ENCODE measurements around the gene VBP1.

DNA sequence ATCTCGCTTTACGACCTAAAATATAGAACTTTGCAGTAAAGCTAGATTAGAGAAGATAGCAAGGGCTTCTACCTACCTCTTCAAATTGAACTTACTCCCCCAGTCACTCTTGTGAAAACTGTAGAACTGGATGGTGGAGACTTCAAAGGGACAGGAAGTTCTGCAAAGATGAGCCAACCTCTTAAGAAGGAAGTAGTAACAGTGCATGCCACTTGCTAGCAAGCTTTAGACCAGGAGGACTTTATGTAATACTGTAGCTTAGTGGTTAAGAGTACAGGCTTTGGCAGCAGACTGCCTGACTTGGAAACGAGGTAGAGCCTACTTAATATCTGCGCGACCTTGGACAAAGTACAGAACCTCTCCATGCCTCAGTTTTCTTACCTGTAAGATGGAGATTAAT, 27.5 kb upstream of the VBP1 start:
- TF ChIP-seq EZH2phosphoT487 (IDR thresholded peaks at IDR 0.05; ENCODE audit: borderline replicate concordance), result no peak
- TF ChIP-seq, protein P1, sequence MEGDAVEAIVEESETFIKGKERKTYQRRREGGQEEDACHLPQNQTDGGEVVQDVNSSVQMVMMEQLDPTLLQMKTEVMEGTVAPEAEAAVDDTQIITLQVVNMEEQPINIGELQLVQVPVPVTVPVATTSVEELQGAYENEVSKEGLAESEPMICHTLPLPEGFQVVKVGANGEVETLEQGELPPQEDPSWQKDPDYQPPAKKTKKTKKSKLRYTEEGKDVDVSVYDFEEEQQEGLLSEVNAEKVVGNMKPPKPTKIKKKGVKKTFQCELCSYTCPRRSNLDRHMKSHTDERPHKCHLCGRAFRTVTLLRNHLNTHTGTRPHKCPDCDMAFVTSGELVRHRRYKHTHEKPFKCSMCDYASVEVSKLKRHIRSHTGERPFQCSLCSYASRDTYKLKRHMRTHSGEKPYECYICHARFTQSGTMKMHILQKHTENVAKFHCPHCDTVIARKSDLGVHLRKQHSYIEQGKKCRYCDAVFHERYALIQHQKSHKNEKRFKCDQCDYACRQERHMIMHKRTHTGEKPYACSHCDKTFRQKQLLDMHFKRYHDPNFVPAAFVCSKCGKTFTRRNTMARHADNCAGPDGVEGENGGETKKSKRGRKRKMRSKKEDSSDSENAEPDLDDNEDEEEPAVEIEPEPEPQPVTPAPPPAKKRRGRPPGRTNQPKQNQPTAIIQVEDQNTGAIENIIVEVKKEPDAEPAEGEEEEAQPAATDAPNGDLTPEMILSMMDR (conservative IDR thresholded peaks at IDR 0.05; ENCODE audit: low read length), result no peak
